ENCODE results near the gene TMEM260.
A peak's percentile ranks its signal among the peaks of the same experiment; 100 is the strongest.

The TMEM260 gene

GRCh38 chr14:56562883-56563282 is 16.7 kb upstream of the TMEM260 start:
- Histone ChIP-seq H3K4me1 (ENCODE audit: insufficient read depth, low read length) (no peaks in the 10 kb centered on the region), H3K4me3 (ENCODE audit: low read length) (no peak overlapping the region), H3K36me3 (ENCODE audit: insufficient read depth, low read length) (no peaks in the 10 kb centered on the region), H3K9me3 (ENCODE audit: insufficient read depth, low read depth, low read length) (no peaks in the 10 kb centered on the region), H3K9ac (ENCODE audit: low read depth, low read length) (no peak overlapping the region), H3K27ac (ENCODE audit: low read depth, low read length) (no peak overlapping the region), H3K27me3 (ENCODE audit: insufficient read depth, low read length) (no peaks in the 10 kb centered on the region)
- 83% methylated on average over 1 of the region's 1 CpG for WGBS

DNA sequence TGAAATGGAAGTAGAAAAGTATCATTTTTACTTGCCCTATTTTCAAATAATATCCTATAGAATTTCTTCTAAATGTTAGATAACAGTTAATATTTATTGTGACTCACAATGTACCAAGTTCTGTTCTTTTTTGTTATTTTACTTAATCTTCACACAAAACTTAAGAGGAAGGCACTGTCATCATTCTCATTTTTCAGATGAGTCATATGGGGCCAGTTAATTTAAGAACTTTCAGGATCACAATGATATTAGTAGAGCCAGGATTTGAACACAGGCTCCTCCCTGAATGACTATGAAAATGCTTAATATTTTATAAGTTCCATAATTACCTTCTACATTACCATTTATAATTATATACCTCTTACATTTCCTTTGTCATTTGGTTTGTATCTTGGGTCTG is 10.4 kb upstream of the TMEM260 start:
- Histone ChIP-seq H3K9me3 (ENCODE audit: insufficient read depth, low read depth, low read length) (no peaks in the 10 kb centered on the region), H3K36me3 (ENCODE audit: insufficient read depth, low read length) (no peaks in the 10 kb centered on the region)

GRCh38 chr14:56570295-56570694 is 9.3 kb upstream of the TMEM260 start:
- no peaks in the 10 kb centered on the region for H3K4me1 ChIP-seq (ENCODE audit: insufficient read depth, low read length)
- H3K9ac ChIP-seq (ENCODE audit: low read depth, low read length), result no peak overlapping the region
- no peaks in the 10 kb centered on the region for H3K36me3 ChIP-seq (ENCODE audit: insufficient read depth, low read length)
- WGBS, result 90% methylated on average over 1 of the region's 1 CpG
- H3K27me3 ChIP-seq (ENCODE audit: insufficient read depth, low read length), result no peaks in the 10 kb centered on the region
- H3K9me3 ChIP-seq (ENCODE audit: insufficient read depth, low read depth, low read length), result no peaks in the 10 kb centered on the region
- no peak overlapping the region for H3K4me3 ChIP-seq (ENCODE audit: low read length)
- no peak overlapping the region for H3K27ac ChIP-seq (ENCODE audit: low read depth, low read length)

More for the DNA sequence above, 10.4 kb upstream of the TMEM260 start:
- no peak overlapping the region for H3K27ac ChIP-seq (ENCODE audit: low read depth, low read length)
- H3K4me1 ChIP-seq (ENCODE audit: insufficient read depth, low read length), result no peaks in the 10 kb centered on the region
- H3K9ac ChIP-seq (ENCODE audit: low read depth, low read length), result no peak overlapping the region
- no peaks in the 10 kb centered on the region for H3K27me3 ChIP-seq (ENCODE audit: insufficient read depth, low read length)
- H3K4me3 ChIP-seq (ENCODE audit: low read length), result no peak overlapping the region

DNA sequence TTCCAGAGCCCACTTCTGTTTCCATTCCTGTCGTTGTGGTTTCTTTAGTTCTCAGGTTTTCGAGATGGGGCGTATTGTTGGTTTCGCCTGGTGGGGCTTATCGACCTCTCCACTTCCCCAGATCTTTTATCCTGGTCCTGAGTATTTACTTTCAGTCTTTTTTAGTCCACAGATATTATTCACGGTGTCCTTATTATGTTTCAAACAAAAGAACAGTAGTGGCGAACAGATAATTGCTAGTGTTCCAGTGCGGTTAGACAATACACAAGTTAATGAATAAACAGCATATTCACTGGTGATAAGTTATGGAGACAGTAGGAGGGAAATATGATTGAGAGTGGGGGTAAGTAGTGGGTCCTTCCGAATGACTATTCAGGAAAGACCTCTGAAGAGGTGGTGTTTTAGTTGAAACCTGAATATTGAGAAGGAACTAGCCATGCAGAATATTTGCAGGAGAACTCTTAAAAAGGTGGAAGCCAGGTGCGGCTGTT is 668 bp downstream of the TMEM260 start:
- H3K9me3 ChIP-seq (ENCODE audit: insufficient read depth, low read depth, low read length), result no peaks in the 10 kb centered on the region
- no peaks in the 10 kb centered on the region for H3K27me3 ChIP-seq (ENCODE audit: insufficient read depth, low read length)
- H3K9ac ChIP-seq (ENCODE audit: low read depth, low read length), result peak overlapping the region; percentile 94
- peak overlapping the region; percentile 89 for H3K4me3 ChIP-seq (ENCODE audit: low read length)
- H3K4me1 ChIP-seq (ENCODE audit: insufficient read depth, low read length), result peaks cover 3% of the 10 kb centered on the region; the same call in 1 of the 2 replicates
- 8% methylated on average over 10 of the region's 10 CpGs for WGBS
- H3K36me3 ChIP-seq (ENCODE audit: insufficient read depth, low read length), result no peaks in the 10 kb centered on the region; the same call in 1 of the 2 replicates
- H3K27ac ChIP-seq (ENCODE audit: low read depth, low read length), result no peak overlapping the region

DNA sequence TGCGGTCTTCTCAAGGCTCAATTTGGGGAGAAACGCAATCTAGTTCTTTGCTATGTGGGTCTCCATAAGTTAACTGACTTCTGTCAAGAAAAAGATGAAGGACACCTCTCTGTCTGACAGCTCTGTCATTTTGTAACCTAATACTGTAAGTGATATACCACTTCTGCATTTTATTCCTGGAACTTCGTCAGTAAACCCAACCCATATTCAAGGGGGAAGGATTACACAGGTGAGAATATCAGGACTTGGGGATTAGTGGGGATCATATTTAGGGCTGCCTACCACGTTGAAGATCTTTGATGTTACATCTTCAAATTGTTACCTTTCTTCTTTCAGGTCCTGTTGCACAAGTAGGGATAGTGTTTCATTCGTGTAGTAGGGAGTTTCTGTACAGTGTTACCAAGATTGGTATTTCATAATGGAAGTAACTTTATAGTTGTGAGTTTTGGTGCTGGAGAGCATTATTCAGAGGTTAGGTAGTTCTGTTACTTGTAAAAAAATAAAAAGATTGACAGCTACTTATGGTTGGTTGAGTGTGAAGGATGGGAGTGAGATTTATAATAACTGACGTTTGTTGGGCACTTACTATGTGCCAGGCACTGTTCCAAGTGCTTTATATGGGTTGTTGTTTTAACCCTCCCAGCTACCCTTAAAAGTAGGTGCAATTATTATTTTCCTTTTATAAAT is 1.6 kb downstream of the TMEM260 start:
- no peak overlapping the region for H3K9ac ChIP-seq (ENCODE audit: low read depth, low read length)
- H3K4me3 ChIP-seq (ENCODE audit: low read length), result peak overlapping the region; percentile 89
- H3K27me3 ChIP-seq (ENCODE audit: insufficient read depth, low read length), result no peaks in the 10 kb centered on the region
- no peaks in the 10 kb centered on the region for H3K9me3 ChIP-seq (ENCODE audit: insufficient read depth, low read depth, low read length)
- H3K4me1 ChIP-seq (ENCODE audit: insufficient read depth, low read length), result peaks cover 3% of the 10 kb centered on the region; the same call in 1 of the 2 replicates
- 74% methylated on average over 5 of the region's 6 CpGs for WGBS
- no peak overlapping the region for H3K27ac ChIP-seq (ENCODE audit: low read depth, low read length)
- H3K36me3 ChIP-seq (ENCODE audit: insufficient read depth, low read length), result peaks cover 7% of the 10 kb centered on the region

- Histone ChIP-seq H3K9me3 (ENCODE audit: insufficient read depth, low read depth, low read length) (no peaks in the 10 kb centered on the region), H3K9ac (ENCODE audit: low read depth, low read length) (no peak overlapping the region), H3K4me3 (ENCODE audit: low read length) (no peak overlapping the region), H3K4me1 (ENCODE audit: insufficient read depth, low read length) (peaks cover 11% of the 10 kb centered on the region; the same call in 1 of the 2 replicates), H3K27ac (ENCODE audit: low read depth, low read length) (no peak overlapping the region), H3K36me3 (ENCODE audit: insufficient read depth, low read length) (peaks cover 34% of the 10 kb centered on the region), H3K27me3 (ENCODE audit: insufficient read depth, low read length) (no peaks in the 10 kb centered on the region)
- WGBS, result 80% methylated on average over 7 of the region's 7 CpGs
Measured at GRCh38 chr14:56585461-56586084, 6.0 kb downstream of the TMEM260 start.

- Histone ChIP-seq H3K9ac (ENCODE audit: low read depth, low read length) (no peak overlapping the region), H3K4me1 (ENCODE audit: insufficient read depth, low read length) (peaks cover 9% of the 10 kb centered on the region; the same call in 1 of the 2 replicates), H3K9me3 (ENCODE audit: insufficient read depth, low read depth, low read length) (no peaks in the 10 kb centered on the region), H3K27me3 (ENCODE audit: insufficient read depth, low read length) (no peaks in the 10 kb centered on the region), H3K4me3 (ENCODE audit: low read length) (no peak overlapping the region), H3K36me3 (ENCODE audit: insufficient read depth, low read length) (peaks cover 34% of the 10 kb centered on the region), H3K27ac (ENCODE audit: low read depth, low read length) (no peak overlapping the region)
- 63% methylated on average over 1 of the region's 1 CpG for WGBS
Measured at GRCh38 chr14:56587701-56588100, 8.1 kb downstream of the TMEM260 start.

GRCh38 chr14:56590535-56590960 is 10.9 kb downstream of the TMEM260 start:
- H3K4me3 ChIP-seq (ENCODE audit: low read length), result no peak overlapping the region
- H3K9ac ChIP-seq (ENCODE audit: low read depth, low read length), result no peak overlapping the region
- peaks cover 9% of the 10 kb centered on the region; the same call in 1 of the 2 replicates for H3K4me1 ChIP-seq (ENCODE audit: insufficient read depth, low read length)
- no peak overlapping the region for H3K27ac ChIP-seq (ENCODE audit: low read depth, low read length)
- H3K27me3 ChIP-seq (ENCODE audit: insufficient read depth, low read length), result no peaks in the 10 kb centered on the region
- H3K36me3 ChIP-seq (ENCODE audit: insufficient read depth, low read length), result peaks cover 42% of the 10 kb centered on the region
- 87% methylated on average over 5 of the region's 5 CpGs for WGBS
- H3K9me3 ChIP-seq (ENCODE audit: insufficient read depth, low read depth, low read length), result no peaks in the 10 kb centered on the region

DNA sequence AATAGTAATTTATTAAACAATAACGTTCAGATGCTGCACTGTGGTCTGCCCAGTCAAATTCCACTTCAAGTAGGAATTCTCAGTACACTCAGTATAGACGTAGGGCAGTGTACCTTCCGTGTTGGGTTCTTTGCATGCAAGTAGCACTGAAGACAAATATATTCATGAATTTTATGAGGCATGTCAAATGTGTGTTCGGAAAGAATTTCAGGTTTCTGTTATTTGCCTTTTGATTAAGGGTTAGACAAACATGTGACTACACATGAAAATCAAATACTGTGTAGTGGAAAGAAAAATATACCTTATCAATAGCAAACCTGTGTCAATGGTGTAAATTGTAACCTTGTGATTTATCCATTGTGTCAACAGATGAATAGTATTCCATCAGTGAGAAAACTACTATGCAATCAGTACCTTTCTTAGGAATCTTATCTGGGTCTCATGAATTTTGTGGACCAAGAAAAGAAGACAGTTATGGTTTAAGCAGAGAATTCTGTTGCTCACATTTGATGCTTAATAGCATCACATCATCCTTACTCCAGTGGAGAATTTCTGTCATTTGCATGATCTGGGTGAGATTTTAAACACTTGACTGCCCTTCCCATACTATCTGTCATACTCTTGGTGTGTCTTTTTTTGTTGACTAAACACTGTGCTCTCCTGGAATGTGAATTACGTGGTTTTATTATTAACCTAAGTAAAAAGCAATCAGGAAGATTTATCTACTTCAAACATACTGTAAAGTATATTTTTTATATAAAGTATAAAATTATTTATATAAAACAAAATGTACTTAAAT is 13.3 kb downstream of the TMEM260 start:
- Histone ChIP-seq H3K27me3 (ENCODE audit: insufficient read depth, low read length) (no peaks in the 10 kb centered on the region), H3K36me3 (ENCODE audit: insufficient read depth, low read length) (peaks cover 20% of the 10 kb centered on the region), H3K27ac (ENCODE audit: low read depth, low read length) (no peak overlapping the region), H3K9me3 (ENCODE audit: insufficient read depth, low read depth, low read length) (no peaks in the 10 kb centered on the region), H3K4me3 (ENCODE audit: low read length) (no peak overlapping the region), H3K9ac (ENCODE audit: low read depth, low read length) (no peak overlapping the region), H3K4me1 (ENCODE audit: insufficient read depth, low read length) (peaks cover 9% of the 10 kb centered on the region; the same call in 1 of the 2 replicates)
- 95% methylated on average over 4 of the region's 5 CpGs for WGBS

GRCh38 chr14:56594428-56594827 is 14.8 kb downstream of the TMEM260 start:
- H3K4me1 ChIP-seq (ENCODE audit: insufficient read depth, low read length), result peaks cover 9% of the 10 kb centered on the region; the same call in 1 of the 2 replicates
- H3K4me3 ChIP-seq (ENCODE audit: low read length), result no peak overlapping the region
- peaks cover 13% of the 10 kb centered on the region; the same call in 1 of the 2 replicates for H3K36me3 ChIP-seq (ENCODE audit: insufficient read depth, low read length)
- no peaks in the 10 kb centered on the region for H3K27me3 ChIP-seq (ENCODE audit: insufficient read depth, low read length)
- H3K9ac ChIP-seq (ENCODE audit: low read depth, low read length), result no peak overlapping the region
- WGBS, result 100% methylated on average over 1 of the region's 1 CpG
- no peak overlapping the region for H3K27ac ChIP-seq (ENCODE audit: low read depth, low read length)
- H3K9me3 ChIP-seq (ENCODE audit: insufficient read depth, low read depth, low read length), result no peaks in the 10 kb centered on the region

DNA sequence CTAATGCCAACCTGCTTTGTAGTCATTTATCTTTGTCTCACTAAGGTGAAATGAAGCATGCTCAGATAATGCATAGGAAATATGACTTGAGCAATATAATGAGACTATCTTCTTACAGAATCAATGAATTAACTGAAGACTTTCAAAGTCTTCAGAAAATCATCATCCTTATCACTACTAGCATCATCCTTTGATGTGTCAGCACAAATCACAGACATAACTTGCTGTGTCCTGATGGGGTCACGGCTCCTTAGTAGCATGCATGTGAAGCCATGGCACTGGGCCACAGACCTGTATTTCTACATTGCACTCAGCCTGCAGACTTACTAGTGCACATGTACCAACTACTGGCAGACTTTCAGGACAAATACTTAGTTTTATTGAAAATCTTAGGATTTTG is 18.9 kb downstream of the TMEM260 start:
- 97% methylated on average over 1 of the region's 1 CpG for WGBS

More for the DNA sequence above, 18.9 kb downstream of the TMEM260 start:
- H3K27ac ChIP-seq (ENCODE audit: low read depth, low read length), result no peak overlapping the region
- no peaks in the 10 kb centered on the region for H3K9me3 ChIP-seq (ENCODE audit: insufficient read depth, low read depth, low read length)
- no peak overlapping the region for H3K9ac ChIP-seq (ENCODE audit: low read depth, low read length)
- no peak overlapping the region for H3K4me3 ChIP-seq (ENCODE audit: low read length)
- H3K27me3 ChIP-seq (ENCODE audit: insufficient read depth, low read length), result no peaks in the 10 kb centered on the region
- H3K4me1 ChIP-seq (ENCODE audit: insufficient read depth, low read length), result no peaks in the 10 kb centered on the region
- peaks cover 8% of the 10 kb centered on the region; the same call in 1 of the 2 replicates for H3K36me3 ChIP-seq (ENCODE audit: insufficient read depth, low read length)
